Panc1 (cell line): ENCODE data around the gene WDFY1. TPM values are rescaled to one million over a fixed set of nuclear protein-coding genes. Genes with fewer than 3 reads are reported as not detected.

Experiments
- ATAC-seq: fragments of 200-7000 bp; cut with Tn5 transposase; 2 replicates; pipeline ENCODE4 v1.9.1; 2020; ENCODE audit warnings: mild to moderate bottlenecking, moderate library complexity
- BruUV-seq: library from RNA; stranded (reverse); fragments of 400-500 nt; replicated peaks from 2 replicates; lab custom pipeline; 2021; lab: Mats Ljungman, UMichigan
- CTCF ChIA-PET: fragments of 300-600 bp; sonication (Branson Sonifier 250); formaldehyde crosslinking; loops from one replicate; lab custom pipeline; 2022; ENCODE audit warnings: antibody characterized with exemption; lab: Charles Lee
- POLR2A ChIA-PET: fragments of 300-600 bp; sonication (Branson Sonifier 250); formaldehyde crosslinking; loops from one replicate; lab custom pipeline; 2022; ENCODE audit warnings: antibody characterized with exemption; lab: Charles Lee
- DNase-seq: peaks from one replicate; pipeline ENCODE4 v3.0.0-alpha.2; 2010; ENCODE audit warnings: low read depth, low spot score
- H3K27ac ChIP-seq: 2 replicates; pipeline ENCODE4 v1.5.1; 2011; ENCODE audit warnings: mild to moderate bottlenecking, low read length, inconsistent platforms
- H3K27me3 ChIP-seq: fragments of 200-500 bp; sonication (Bioruptor generic); 2 replicates; pipeline ENCODE4 v1.6.0; 2014; ENCODE audit warnings: low read length, inconsistent platforms; ENCODE audit not compliant: control insufficient read depth, insufficient read depth
- H3K36me3 ChIP-seq: fragments of 200-500 bp; sonication (Bioruptor generic); 2 replicates; pipeline ENCODE4 v1.5.1; 2014; ENCODE audit warnings: inconsistent platforms, mild to moderate bottlenecking, low read length, moderate library complexity; ENCODE audit not compliant: control insufficient read depth, insufficient read depth
- H3K4me1 ChIP-seq: 2 replicates; pipeline ENCODE4 v1.5.1; 2011; ENCODE audit warnings: inconsistent platforms, mild to moderate bottlenecking, low read length, moderate library complexity; ENCODE audit not compliant: control insufficient read depth, insufficient read depth
- H3K4me3 ChIP-seq, 2 experiments: 2 replicates each; pipeline ENCODE4 v1.5.1; 2011 to 2012; ENCODE audit warnings: low read depth in 2 of 2, low read length in 2 of 2, mild to moderate bottlenecking in 2 of 2, inconsistent platforms in 1 of 2, moderate library complexity in 1 of 2
- H3K9me3 ChIP-seq: fragments of 200-500 bp; sonication (Bioruptor generic); 2 replicates; pipeline ENCODE4 v1.5.1; 2014; ENCODE audit warnings: low read depth, mild to moderate bottlenecking, inconsistent platforms, low read length, moderate library complexity; ENCODE audit not compliant: control insufficient read depth, insufficient read depth
- CTCF ChIP-seq: fragments of 450-650 bp; IDR thresholded peaks from 2 replicates; pipeline ENCODE4 v1.5.1; 2017; ENCODE audit warnings: mild to moderate bottlenecking
- POLR2AphosphoS5 ChIP-seq: IDR thresholded peaks from 2 replicates; pipeline ENCODE4 v1.6.1; 2012; ENCODE audit warnings: mild to moderate bottlenecking, low read depth, low read length, moderate library complexity
- REST ChIP-seq, 2 experiments: IDR thresholded peaks; 2 replicates each; pipeline ENCODE4 v1.6.1; 2011 to 2012; ENCODE audit warnings: low read depth in 2 of 2, control low read depth in 1 of 2, low read length in 1 of 2, mild to moderate bottlenecking in 1 of 2, moderate library complexity in 1 of 2; ENCODE audit not compliant: insufficient read depth in 1 of 2
- SIN3A ChIP-seq: IDR thresholded peaks from 2 replicates; pipeline ENCODE4 v1.6.1; 2012; ENCODE audit warnings: low read depth, mild to moderate bottlenecking, low read length, moderate library complexity, borderline replicate concordance; ENCODE audit not compliant: insufficient read depth
- TCF7L2 ChIP-seq: IDR thresholded peaks from 2 replicates; pipeline ENCODE4 v1.6.1; 2011; ENCODE audit warnings: mild to moderate bottlenecking, low read depth, low read length, inconsistent platforms
- in situ Hi-C: cut with HindIII; loops from 2 replicates; pipeline ENCODE4 v1.10.0; 2016; ENCODE audit warnings: low sequenced_read_pairs, low pct_unique_long_range_greater_than_20kb
- intact Hi-C: fragments of 100-400 bp; cut with micrococcal nuclease; formaldehyde crosslinking; loops from one replicate; pipeline ENCODE4 v1.10.0; 2022; ENCODE audit not compliant: unreplicated experiment
- total RNA-seq: library from RNA; stranded (reverse); gene quantifications from one replicate; pipeline ENCODE4 v1.2.1, GENCODE V29; 2021; ENCODE audit not compliant: unreplicated experiment

WDFY1 gene
- total RNA-seq, 1 experiment from 2014 or later: 48.5 TPM

DNA sequence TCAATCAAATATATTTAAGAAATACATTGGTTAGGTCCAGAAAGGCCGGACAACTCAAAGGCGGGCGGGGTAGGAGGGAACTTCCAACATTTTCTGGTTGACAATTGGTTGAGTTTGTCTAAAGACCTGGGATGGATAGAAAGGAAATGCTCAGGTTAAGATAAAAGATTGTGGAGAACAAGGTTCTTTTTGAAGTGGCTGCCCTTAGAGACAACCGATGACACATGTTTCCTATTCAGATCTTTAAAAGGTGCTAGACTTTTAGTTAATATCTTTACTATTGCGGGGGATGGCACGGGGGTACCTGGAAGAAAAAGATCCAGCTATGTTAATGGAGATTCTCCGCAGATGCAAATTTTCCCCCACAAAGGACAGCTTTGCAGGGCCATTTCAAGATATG, 97.7 kb downstream of the WDFY1 start:
- ChIA-PET POLR2A (no interaction called here), CTCF (interaction anchor here (1.2 kb wide), 1 partner anchor 13 kb away, joined by 3 read pairs; no protein-coding TSS in a partner anchor)
- no TSS peak for BruUV-seq

DNA sequence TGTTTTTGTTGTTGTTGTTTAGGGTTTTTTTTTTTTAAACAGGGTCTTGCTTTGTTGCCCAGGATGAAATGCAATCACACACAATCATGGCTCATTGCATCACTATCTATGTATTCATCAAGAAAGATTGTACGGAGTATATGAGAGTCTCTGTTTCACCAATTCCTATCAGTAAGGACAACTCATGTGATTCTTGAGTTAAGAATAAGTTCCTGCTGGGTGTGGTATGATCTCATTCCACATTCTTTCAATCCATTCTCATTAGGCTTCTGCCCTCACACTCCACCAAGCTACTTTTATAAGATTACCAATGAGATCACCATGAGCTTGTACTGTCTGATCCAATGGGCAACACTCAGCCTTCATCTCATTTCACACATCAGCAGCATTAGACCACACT, 98.6 kb downstream of the WDFY1 start:
- no peaks in the 10 kb centered on the region for H3K27me3 ChIP-seq
- H3K9me3 ChIP-seq: no peaks in the 10 kb centered on the region
- intact Hi-C loops: no loop called here
- in situ Hi-C loops: no loop called here
- H3K36me3 ChIP-seq: no peaks in the 10 kb centered on the region
- ChIA-PET CTCF (no interaction called here), POLR2A (no interaction called here)
- no TSS peak for BruUV-seq
- no peak for ATAC-seq
- no peak for DNase-seq
- no peak for TF ChIP-seq TCF7L2
- TF ChIP-seq CTCF: no peak
- no peak for TF ChIP-seq SIN3A
- no peak for TF ChIP-seq POLR2AphosphoS5
- TF ChIP-seq REST (IDR thresholded peaks at IDR 0.05; ENCODE audit: insufficient read depth in 1 of 2, low read depth in 2 of 2, low read length in 1 of 2): no peak
- no peak overlapping the region for H3K4me3 ChIP-seq
- no peak overlapping the region for H3K27ac ChIP-seq
- peaks cover 5% of the 10 kb centered on the region for H3K4me1 ChIP-seq

More for the DNA sequence above, 97.7 kb downstream of the WDFY1 start:
- Histone ChIP-seq H3K9me3 (no peaks in the 10 kb centered on the region), H3K36me3 (no peaks in the 10 kb centered on the region), H3K27me3 (no peaks in the 10 kb centered on the region), H3K27ac (no peak overlapping the region), H3K4me1 (no peaks in the 10 kb centered on the region), H3K4me3 (no peak overlapping the region)
- in situ Hi-C loops: no loop called here
- TF ChIP-seq SIN3A: no peak
- intact Hi-C loops: no loop called here
- DNase-seq (no peak), ATAC-seq (no peak)

- H3K27ac ChIP-seq: peak overlapping the region; percentile 21; the same call in 1 of the 2 replicates
- peaks cover 10% of the 10 kb centered on the region for H3K4me1 ChIP-seq
- intact Hi-C loops: no loop called here
- H3K9me3 ChIP-seq: no peaks in the 10 kb centered on the region
- ChIA-PET CTCF (no interaction called here), POLR2A (no interaction called here)
- no peaks in the 10 kb centered on the region; the same call in 1 of the 2 replicates for H3K36me3 ChIP-seq
- TF ChIP-seq TCF7L2 (no peak), REST (IDR thresholded peaks at IDR 0.05; ENCODE audit: insufficient read depth in 1 of 2, low read depth in 2 of 2, low read length in 1 of 2) (no peak), SIN3A (no peak)
- H3K27me3 ChIP-seq: no peaks in the 10 kb centered on the region
- ATAC-seq (no peak), DNase-seq (no peak)
- no TSS peak for BruUV-seq
- in situ Hi-C loops: no loop called here
- H3K4me3 ChIP-seq: no peak overlapping the region
Measured at GRCh38 chr2:223841436-223842190, 103.5 kb downstream of the WDFY1 start.
